GM13977 (cell line): ENCODE data around the gene RELL2.

Source experiments
- DNase-seq: peaks from one replicate; pipeline ENCODE4 v3.0.0; 2012; ENCODE audit warnings: low spot score
- CTCF ChIP-seq: IDR thresholded peaks from 2 replicates; pipeline ENCODE4 v1.5.1; 2012; ENCODE audit warnings: mild to moderate bottlenecking, control low read depth; ENCODE audit not compliant: insufficient read depth; ENCODE audit errors: extremely low read depth, missing control alignments
- in situ Hi-C: fragments of 300-500 bp; cut with MboI; formaldehyde crosslinking; loops from one replicate; pipeline ENCODE4 v1.12.0; 2022; ENCODE audit warnings: low sequenced_read_pairs, low pct_unique_long_range_greater_than_20kb, mixed read lengths, inconsistent platforms; ENCODE audit not compliant: unreplicated experiment

RELL2 gene

DNA sequence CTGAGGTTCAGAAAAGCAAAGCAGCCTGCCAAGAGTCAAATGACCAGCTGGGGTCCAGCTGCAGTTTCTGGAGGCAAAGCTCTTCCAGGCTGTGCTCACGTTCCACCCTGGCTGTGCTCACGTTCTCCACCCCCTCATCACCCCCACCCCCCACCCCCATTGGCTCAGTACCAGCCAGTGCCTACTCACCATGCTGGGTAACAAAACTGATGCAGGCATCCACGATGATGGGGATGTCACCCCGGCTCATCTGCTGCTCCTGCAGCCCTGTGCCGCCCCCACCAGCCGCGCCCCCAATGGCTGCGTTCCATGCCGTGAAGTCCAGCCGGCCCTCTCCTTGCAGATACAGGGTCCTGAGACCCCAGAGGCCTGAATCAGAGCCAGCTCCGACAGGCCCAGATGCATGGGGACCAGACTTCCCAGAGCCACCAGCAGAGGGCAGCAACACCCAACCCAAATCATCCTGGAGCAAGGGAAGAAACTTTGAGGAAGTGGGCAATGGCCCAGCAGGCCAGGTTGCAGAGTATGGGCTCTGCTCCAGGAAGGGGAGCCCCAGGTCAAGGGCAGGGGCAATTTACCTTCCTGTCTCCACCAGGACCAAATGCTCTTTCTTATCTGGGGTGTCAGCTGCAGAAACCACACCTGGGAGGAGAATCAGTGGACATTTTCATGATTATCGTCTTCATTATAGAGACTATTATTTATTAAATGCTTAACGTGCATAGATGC is 28.1 kb downstream of the RELL2 start:
- DNase-seq = peak; percentile 88
- peak; percentile 89 for TF ChIP-seq CTCF
- in situ Hi-C loops = no loop called here

GRCh38 chr5:141665995-141666940 is 29.5 kb downstream of the RELL2 start:
- in situ Hi-C loops = no loop called here
- no peak for DNase-seq
- no peak for TF ChIP-seq CTCF

DNA sequence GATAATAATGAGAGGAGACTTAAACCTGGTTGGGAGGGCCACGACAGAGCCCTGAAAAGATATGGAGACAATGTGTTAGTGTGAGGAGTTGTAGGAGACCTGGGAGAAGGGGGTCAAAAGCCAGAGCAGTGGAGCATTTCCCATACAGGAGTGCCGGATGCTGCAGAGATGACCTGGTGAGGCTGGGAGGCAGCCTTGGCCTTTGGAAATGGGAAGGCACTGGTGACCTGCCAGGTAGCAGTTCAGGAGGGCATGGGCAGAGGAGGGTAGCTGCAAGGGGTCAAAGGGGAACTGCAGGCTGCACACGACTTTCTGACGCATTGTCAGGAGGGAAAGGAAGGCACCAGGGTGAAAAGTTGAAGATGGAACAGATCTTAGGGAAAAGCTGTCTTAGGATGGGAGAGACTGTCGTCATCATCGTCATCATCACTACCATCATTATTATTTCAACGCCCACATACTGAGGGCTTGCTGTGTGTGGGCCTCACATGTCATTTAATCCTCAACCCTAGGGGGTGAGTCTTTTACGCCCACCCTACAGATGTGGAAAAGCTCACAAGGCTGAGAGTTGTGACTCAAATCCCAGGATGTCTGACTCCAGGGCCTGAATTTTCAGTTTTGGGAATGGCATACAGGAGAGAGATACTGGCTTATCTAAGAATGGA is 31.9 kb downstream of the RELL2 start:
- in situ Hi-C loops = no loop called here
- no peak for TF ChIP-seq CTCF
- no peak for DNase-seq

GRCh38 chr5:141669520-141669919 is 32.7 kb downstream of the RELL2 start:
- peak; percentile 1 for TF ChIP-seq CTCF
- DNase-seq = no peak
- in situ Hi-C loops = no loop called here

DNA sequence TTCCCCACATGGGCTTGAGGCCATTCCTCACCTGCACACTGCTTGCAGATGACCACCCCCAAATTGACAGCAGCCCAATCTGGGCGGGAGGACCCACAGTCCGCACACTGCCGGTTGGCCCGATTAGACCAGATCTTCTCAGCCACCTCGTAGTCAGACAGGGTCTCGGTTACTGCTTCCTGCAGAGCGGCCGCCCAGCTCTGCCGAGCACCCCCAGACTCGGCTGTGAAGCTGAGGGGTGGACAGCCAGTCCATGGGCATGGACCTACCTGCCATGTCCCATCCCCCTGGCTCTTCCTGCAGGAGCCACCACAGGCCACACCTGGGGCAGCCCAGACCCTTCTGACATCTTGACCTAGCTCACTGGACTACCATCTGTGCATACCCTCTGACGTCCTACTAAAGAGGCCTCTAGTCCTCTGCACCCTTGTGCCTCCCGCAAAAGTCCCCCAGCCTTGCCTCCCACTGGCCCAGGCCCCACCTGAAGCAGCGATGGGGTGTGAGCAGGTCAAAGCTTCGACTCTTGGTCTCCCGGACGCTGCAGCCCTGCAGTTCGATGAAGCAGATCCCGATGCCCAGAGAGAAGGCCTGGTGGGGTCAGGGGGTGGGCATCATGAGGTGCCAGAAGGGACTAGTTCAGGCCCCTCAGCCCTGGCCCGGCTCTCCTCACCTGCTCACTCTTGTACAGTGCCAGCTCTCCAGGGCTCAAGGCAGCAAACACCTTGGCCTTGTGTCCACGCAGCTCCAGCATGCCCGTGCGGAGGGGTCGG is 35.5 kb downstream of the RELL2 start:
- no peak for TF ChIP-seq CTCF
- in situ Hi-C loops = loop anchor here (10.0 kb wide), 1 partner anchor 463 kb away; no protein-coding TSS in a partner anchor
- DNase-seq = no peak
